Caco-2 (cell line): ENCODE measurements around the gene BAG3. TPM values are rescaled to one million over a fixed set of nuclear protein-coding genes. Genes with fewer than 3 reads are reported as not detected.

Source experiments
- BruUV-seq: library from RNA; stranded (reverse); fragments of 400-500 nt; replicated peaks from 2 replicates; lab custom pipeline; 2021; lab: Mats Ljungman, UMichigan
- CTCF ChIA-PET: fragments of 300-600 bp; sonication (Branson Sonifier 250); formaldehyde crosslinking; loops from one replicate; lab custom pipeline; 2022; ENCODE audit warnings: antibody characterized with exemption; lab: Charles Lee
- POLR2A ChIA-PET: fragments of 300-600 bp; sonication (Branson Sonifier 250); formaldehyde crosslinking; loops from one replicate; lab custom pipeline; 2022; ENCODE audit warnings: antibody characterized with exemption; lab: Charles Lee
- DNase-seq, 2 experiments: peaks; one replicate each; pipeline versions ENCODE4 v3.0.0 to v3.0.0-alpha.2; 2020 to 2022
- H3K27me3 ChIP-seq: replicated peaks from 2 replicates; pipeline ENCODE4 v1.6.0; 2011; ENCODE audit warnings: low read length; ENCODE audit not compliant: control insufficient read depth, insufficient read depth
- H3K36me3 ChIP-seq: 2 replicates; pipeline ENCODE4 v1.5.1; 2011; ENCODE audit warnings: low read length; ENCODE audit not compliant: control insufficient read depth, insufficient read depth
- H3K4me1 ChIP-seq: fragments of 250-450 bp; sonication (Bioruptor Pico); 2 replicates; pipeline ENCODE4 v1.5.1; 2020; ENCODE audit warnings: mild to moderate bottlenecking
- H3K4me3 ChIP-seq: 2 replicates; pipeline ENCODE4 v1.5.1; 2011; ENCODE audit warnings: low read depth, mild to moderate bottlenecking, control low read depth, low read length
- H3K9me3 ChIP-seq: fragments of 250-450 bp; sonication (Bioruptor Pico); 2 replicates; pipeline ENCODE4 v1.5.1; 2020; ENCODE audit warnings: mild to moderate bottlenecking, moderate library complexity
- H3K27ac Mint-ChIP-seq: one replicate; pipeline ENCODE4 v1.8.0; 2022; ENCODE audit warnings: mixed read lengths; ENCODE audit not compliant: unreplicated experiment
- H3K27me3 Mint-ChIP-seq: one replicate; pipeline ENCODE4 v1.8.0; 2022; ENCODE audit warnings: mixed read lengths; ENCODE audit not compliant: insufficient read depth, unreplicated experiment
- H3K36me3 Mint-ChIP-seq: one replicate; pipeline ENCODE4 v1.8.0; 2022; ENCODE audit warnings: mild to moderate bottlenecking, mixed read lengths; ENCODE audit not compliant: insufficient read depth, unreplicated experiment
- H3K4me1 Mint-ChIP-seq: one replicate; pipeline ENCODE4 v1.8.0; 2022; ENCODE audit warnings: low read depth, mixed read lengths; ENCODE audit not compliant: unreplicated experiment
- H3K4me3 Mint-ChIP-seq: one replicate; pipeline ENCODE4 v1.8.0; 2022; ENCODE audit warnings: mild to moderate bottlenecking, moderate library complexity, mixed read lengths; ENCODE audit not compliant: unreplicated experiment
- H3K9me3 Mint-ChIP-seq: one replicate; pipeline ENCODE4 v1.8.0; 2022; ENCODE audit warnings: mixed read lengths; ENCODE audit not compliant: unreplicated experiment
- CTCF ChIP-seq, 2 experiments: fragments of 200-600 bp in 1 of 2; IDR thresholded peaks; 1 replicate in 1 of 2; 2 replicates in 1 of 2; pipeline versions ENCODE4 v1.5.1 to v1.8.0; 2011 to 2022; ENCODE audit warnings: antibody characterized with exemption in 1 of 2, control low read depth in 1 of 2, inconsistent platforms in 1 of 2, low read depth in 1 of 2, low read length in 1 of 2, mild to moderate bottlenecking in 1 of 2, moderate library complexity in 1 of 2; ENCODE audit not compliant: insufficient read depth in 1 of 2, severe bottlenecking in 1 of 2, unreplicated experiment in 1 of 2
- intact Hi-C: fragments of 100-400 bp; cut with micrococcal nuclease; formaldehyde crosslinking; loops from one replicate; pipeline ENCODE4 v1.10.0; 2022; ENCODE audit not compliant: unreplicated experiment
- total RNA-seq: library from RNA; stranded (reverse); gene quantifications from 2 replicates; pipeline ENCODE4 v1.2.3, GENCODE V29; 2022

BAG3 gene
- total RNA-seq, 1 experiment from 2014 or later = 30.7 TPM

- Histone ChIP-seq H3K27me3 (no peaks in the 10 kb centered on the region), H3K4me1 (no peaks in the 10 kb centered on the region), H3K36me3 (no peaks in the 10 kb centered on the region), H3K9me3 (peaks cover 14% of the 10 kb centered on the region; the same call in 1 of the 2 replicates), H3K4me3 (no peak overlapping the region)
- intact Hi-C loops = no loop called here
- no peak for TF ChIP-seq CTCF (IDR thresholded peaks at IDR 0.05; ENCODE audit: insufficient read depth in 1 of 2, low read depth in 1 of 2, low read length in 1 of 2, severe bottlenecking in 1 of 2, unreplicated experiment in 1 of 2)
- ChIA-PET POLR2A (interaction anchor here (0.5 kb wide), 1 partner anchor 10 kb away, joined by 3 read pairs; the partner anchor contains the start of gene INPP5F), CTCF (no interaction called here)
- no peak overlapping the region for H3K4me3 Mint-ChIP-seq
- no peaks in the 10 kb centered on the region for H3K36me3 Mint-ChIP-seq
- H3K4me1 Mint-ChIP-seq = no peaks in the 10 kb centered on the region
- no peaks in the 10 kb centered on the region for H3K9me3 Mint-ChIP-seq
- no peak overlapping the region for H3K27ac Mint-ChIP-seq
- H3K27me3 Mint-ChIP-seq = no peaks in the 10 kb centered on the region
- no TSS peak for BruUV-seq
- no peak for DNase-seq
These were observed 64.7 kb downstream of the BAG3 start for GRCh38 chr10:119715628-119716505.

DNA sequence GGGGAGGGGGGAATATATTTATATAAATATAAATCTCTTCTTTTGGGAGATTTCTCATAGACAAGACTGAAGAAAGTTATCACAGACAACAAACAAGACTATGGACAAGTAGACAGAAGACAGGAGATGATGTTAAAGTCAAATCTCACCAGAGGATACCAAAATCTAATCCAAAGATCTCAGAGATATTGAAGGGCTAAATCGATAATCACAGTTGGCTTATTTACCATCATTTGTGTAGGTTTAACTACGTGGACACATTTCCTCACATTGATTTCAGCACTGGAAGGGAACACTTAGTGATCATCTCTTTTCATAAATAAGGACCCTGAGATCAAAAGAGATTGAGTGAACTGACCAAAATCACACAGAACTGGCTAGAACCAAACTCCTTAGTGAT is 72.0 kb downstream of the BAG3 start:
- intact Hi-C loops = no loop called here
- Mint-ChIP-seq H3K27ac (peak overlapping the region; percentile 3), H3K27me3 (no peaks in the 10 kb centered on the region), H3K4me1 (peaks cover 41% of the 10 kb centered on the region), H3K9me3 (no peaks in the 10 kb centered on the region), H3K36me3 (peaks cover 6% of the 10 kb centered on the region), H3K4me3 (peak overlapping the region; percentile 9)
- Histone ChIP-seq H3K27me3 (no peaks in the 10 kb centered on the region), H3K36me3 (no peaks in the 10 kb centered on the region), H3K4me3 (no peak overlapping the region), H3K4me1 (peaks cover 36% of the 10 kb centered on the region), H3K9me3 (peaks cover 8% of the 10 kb centered on the region; the same call in 1 of the 2 replicates)
- POLR2A ChIA-PET = interaction anchor here (0.6 kb wide), 1 partner anchor 150 kb away, joined by 3 read pairs; the partner anchor contains the start of gene MCMBP
- BruUV-seq = no TSS peak
- no peak for DNase-seq
- TF ChIP-seq CTCF (IDR thresholded peaks at IDR 0.05; ENCODE audit: insufficient read depth in 1 of 2, low read depth in 1 of 2, low read length in 1 of 2, severe bottlenecking in 1 of 2, unreplicated experiment in 1 of 2) = no peak
- CTCF ChIA-PET = no interaction called here

DNA sequence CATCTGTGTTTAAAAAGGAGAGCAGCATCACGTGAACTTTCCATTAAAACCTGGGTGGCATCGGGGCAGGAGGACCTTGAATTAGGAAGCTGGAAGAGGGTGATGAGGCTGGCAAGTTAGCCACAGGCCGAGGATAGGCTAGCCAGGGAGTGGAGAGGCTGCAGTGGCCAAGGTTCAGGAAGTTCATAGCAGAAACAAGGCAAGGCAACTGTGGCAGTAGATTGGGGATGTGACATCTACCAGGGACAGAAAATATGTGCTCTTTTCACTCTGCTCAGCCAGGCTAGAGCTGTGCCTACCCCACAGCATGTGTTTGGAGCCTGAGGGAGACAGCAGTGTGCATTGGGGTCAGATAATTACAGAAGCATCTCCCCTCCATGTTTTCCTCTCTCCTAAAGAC is 72.4 kb downstream of the BAG3 start:
- peaks cover 45% of the 10 kb centered on the region for H3K4me1 Mint-ChIP-seq
- POLR2A ChIA-PET = interaction anchor here (0.6 to 1.1 kb wide), 3 partner anchors 10 to 169 kb away, joined by 3 to 5 read pairs (median 4); partner anchors contain the start of genes MCMBP and SEC23IP
- H3K4me3 ChIP-seq = no peak overlapping the region

More for the DNA sequence above, 72.4 kb downstream of the BAG3 start:
- Histone ChIP-seq H3K9me3 (peaks cover 8% of the 10 kb centered on the region; the same call in 1 of the 2 replicates), H3K4me1 (peaks cover 40% of the 10 kb centered on the region), H3K36me3 (no peaks in the 10 kb centered on the region), H3K27me3 (no peaks in the 10 kb centered on the region)
- Mint-ChIP-seq H3K4me3 (peak overlapping the region; percentile 9), H3K36me3 (peaks cover 6% of the 10 kb centered on the region), H3K9me3 (no peaks in the 10 kb centered on the region), H3K27ac (peak overlapping the region; percentile 3), H3K27me3 (no peaks in the 10 kb centered on the region)
- BruUV-seq = no TSS peak
- no peak for TF ChIP-seq CTCF (IDR thresholded peaks at IDR 0.05; ENCODE audit: insufficient read depth in 1 of 2, low read depth in 1 of 2, low read length in 1 of 2, severe bottlenecking in 1 of 2, unreplicated experiment in 1 of 2)
- CTCF ChIA-PET = no interaction called here
- intact Hi-C loops = no loop called here
- no peak for DNase-seq
